Left ventricle myocardium superior (tissue), 1 donor: ENCODE measurements around the gene FLRT1. TPM values are rescaled to one million over a fixed set of nuclear protein-coding genes. Genes with fewer than 3 reads are reported as not detected.
A peak's percentile ranks its signal among the peaks of the same experiment; 100 is the strongest.

Experiments
- ATAC-seq: fragments of 200-7000 bp; cut with Tn5 transposase; one replicate; pipeline ENCODE4 v1.9.1; 2020; ENCODE audit warnings: mild to moderate bottlenecking, moderate library complexity
- DNase-seq: peaks from one replicate; pipeline ENCODE4 v3.0.0-alpha.2; 2020
- intact Hi-C: fragments of 100-400 bp; cut with micrococcal nuclease; formaldehyde crosslinking; loops from one replicate; pipeline ENCODE4 v1.11.0; 2022
- total RNA-seq: library from RNA; stranded (reverse); fragmentation: NEBNext Ultra II Directional; extraction: Animal tissue kit (Norgen Biotek cat#: 25700); gene quantifications from one replicate; pipeline ENCODE4 v1.2.1, GENCODE V29; 2021
- donor health status: DM: no; HTN: yes; CAD: no; lungs with severe emphysema.

FLRT1 gene
- total RNA-seq, 1 donor from 2014 or later = 0.45 TPM

GRCh38 chr11:64020976-64021756, 14.6 kb upstream of the FLRT1 start:
- DNase-seq (no peak), ATAC-seq (no peak)
- intact Hi-C loops = no loop called here

GRCh38 chr11:64021757-64022093, 14.0 kb upstream of the FLRT1 start:
- intact Hi-C loops = no loop called here
- DNase-seq = peak; percentile 62
- peak; percentile 51 for ATAC-seq

- ATAC-seq (no peak), DNase-seq (no peak)
- intact Hi-C loops = no loop called here
Measured at GRCh38 chr11:64022125-64022784, 13.5 kb upstream of the FLRT1 start.

- intact Hi-C loops = no loop called here
- DNase-seq = peak; percentile 55
- ATAC-seq = peak; percentile 6
Measured at GRCh38 chr11:64023712-64024710, 11.7 kb upstream of the FLRT1 start.

GRCh38 chr11:64025205-64025604, 10.5 kb upstream of the FLRT1 start:
- ATAC-seq (no peak), DNase-seq (no peak)
- intact Hi-C loops = no loop called here

GRCh38 chr11:64026575-64027205, 9.0 kb upstream of the FLRT1 start:
- DNase-seq = no peak
- no peak for ATAC-seq
- intact Hi-C loops = no loop called here

- no peak for DNase-seq
- ATAC-seq = no peak
- intact Hi-C loops = no loop called here
Measured at GRCh38 chr11:64027651-64028397, 7.9 kb upstream of the FLRT1 start.

- ATAC-seq (no peak), DNase-seq (no peak)
- intact Hi-C loops = no loop called here
Measured at GRCh38 chr11:64028398-64029115, 7.2 kb upstream of the FLRT1 start.

- no peak for ATAC-seq
- intact Hi-C loops = no loop called here
- DNase-seq = no peak
Measured at GRCh38 chr11:64029773-64030172, 6.0 kb upstream of the FLRT1 start.

- DNase-seq (no peak), ATAC-seq (no peak)
- intact Hi-C loops = no loop called here
Measured at GRCh38 chr11:64031001-64031400, 4.7 kb upstream of the FLRT1 start.

- DNase-seq = no peak
- intact Hi-C loops = no loop called here
- no peak for ATAC-seq
Measured at GRCh38 chr11:64032050-64032449, 3.7 kb upstream of the FLRT1 start.

GRCh38 chr11:64034411-64034811, 1.3 kb upstream of the FLRT1 start:
- ATAC-seq (no peak), DNase-seq (no peak)
- intact Hi-C loops = no loop called here

- DNase-seq = no peak
- no peak for ATAC-seq
- intact Hi-C loops = no loop called here
Measured at GRCh38 chr11:64035081-64035524, 628 bp upstream of the FLRT1 start.

- ATAC-seq = peak; percentile 80
- intact Hi-C loops = no loop called here
- peak; percentile 64 for DNase-seq
Measured at GRCh38 chr11:64036087-64037026, 626 bp downstream of the FLRT1 start.

- DNase-seq (no peak), ATAC-seq (peak; percentile 2)
- intact Hi-C loops = no loop called here
Measured at GRCh38 chr11:64037027-64037634, 1.4 kb downstream of the FLRT1 start.

- intact Hi-C loops = no loop called here
Measured at GRCh38 chr11:64038500-64038899, 2.8 kb downstream of the FLRT1 start.

More at GRCh38 chr11:64038500-64038899, 2.8 kb downstream of the FLRT1 start:
- DNase-seq (no peak), ATAC-seq (no peak)
